H9 (cell line): ENCODE measurements around the gene SHISA9. TPM values are rescaled to one million over a fixed set of nuclear protein-coding genes. Genes with fewer than 3 reads are reported as not detected.

ENCODE experiments used
- DNase-seq: peaks from one replicate; pipeline ENCODE4 v3.0.0-alpha.2; 2017
- H2AFZ ChIP-seq: one replicate; pipeline ENCODE4 v1.6.1; 2013; ENCODE audit warnings: mild to moderate bottlenecking, low read length, control low read depth, moderate library complexity
- H2AK5ac ChIP-seq: 2 replicates; pipeline ENCODE4 v1.6.1; 2013; ENCODE audit warnings: low read length, control low read depth, mixed read lengths; ENCODE audit not compliant: insufficient read length
- H2BK120ac ChIP-seq: one replicate; pipeline ENCODE4 v1.6.1; 2013; ENCODE audit warnings: low read depth, mild to moderate bottlenecking, low read length, control low read depth, inconsistent platforms; ENCODE audit not compliant: poor library complexity, severe bottlenecking
- H2BK12ac ChIP-seq: 2 replicates; pipeline ENCODE4 v1.6.1; 2013; ENCODE audit warnings: low read length, control low read depth, mixed read lengths, low read depth; ENCODE audit not compliant: insufficient read length
- H2BK15ac ChIP-seq: 2 replicates; pipeline ENCODE4 v1.6.1; 2013; ENCODE audit warnings: low read depth, low read length, control low read depth
- H2BK20ac ChIP-seq: one replicate; pipeline ENCODE4 v1.6.1; 2013; ENCODE audit warnings: low read depth, mild to moderate bottlenecking, low read length, control low read depth, inconsistent platforms; ENCODE audit not compliant: poor library complexity, severe bottlenecking
- H2BK5ac ChIP-seq: 2 replicates; pipeline ENCODE4 v1.6.1; 2013; ENCODE audit warnings: low read length, control low read depth, mixed read lengths; ENCODE audit not compliant: insufficient read length
- H3K14ac ChIP-seq: 2 replicates; pipeline ENCODE4 v1.6.1; 2013; ENCODE audit warnings: low read length, control low read depth; ENCODE audit not compliant: insufficient read depth
- H3K18ac ChIP-seq: 2 replicates; pipeline ENCODE4 v1.6.1; 2013; ENCODE audit warnings: low read depth, mild to moderate bottlenecking, mixed read lengths, low read length, control low read depth; ENCODE audit not compliant: insufficient read length
- H3K23ac ChIP-seq: 2 replicates; pipeline ENCODE4 v1.6.1; 2013; ENCODE audit warnings: low read length, control low read depth, mixed read lengths, low read depth; ENCODE audit not compliant: insufficient read length
- H3K23me2 ChIP-seq: 2 replicates; pipeline ENCODE4 v1.6.1; 2013; ENCODE audit warnings: low read depth, mild to moderate bottlenecking, mixed read lengths, low read length, control low read depth; ENCODE audit not compliant: insufficient read length, poor library complexity, severe bottlenecking
- H3K27ac ChIP-seq: 2 replicates; pipeline ENCODE4 v1.5.1; 2013; ENCODE audit warnings: low read length, control low read depth, mixed read lengths, low read depth; ENCODE audit not compliant: insufficient read length
- H3K27me3 ChIP-seq: 2 replicates; pipeline ENCODE4 v1.6.1; 2013; ENCODE audit warnings: low read length, control low read depth, inconsistent platforms; ENCODE audit not compliant: insufficient read depth
- H3K4ac ChIP-seq: 2 replicates; pipeline ENCODE4 v1.6.1; 2013; ENCODE audit warnings: low read depth, mild to moderate bottlenecking, control low read depth, inconsistent platforms, low read length, moderate library complexity
- H3K4me1 ChIP-seq: 2 replicates; pipeline ENCODE4 v1.6.1; 2013; ENCODE audit warnings: low read length, control low read depth, inconsistent platforms; ENCODE audit not compliant: insufficient read depth
- H3K4me2 ChIP-seq: 2 replicates; pipeline ENCODE4 v1.6.1; 2013; ENCODE audit warnings: low read length, control low read depth, mixed read lengths; ENCODE audit not compliant: insufficient read length, insufficient read depth
- H3K56ac ChIP-seq: 2 replicates; pipeline ENCODE4 v1.6.1; 2013; ENCODE audit warnings: low read depth, mild to moderate bottlenecking, mixed read lengths, low read length, control low read depth; ENCODE audit not compliant: insufficient read length
- H3K79me1 ChIP-seq: 2 replicates; pipeline ENCODE4 v1.6.1; 2013; ENCODE audit warnings: low read depth, mild to moderate bottlenecking, moderate library complexity, low read length, control low read depth, inconsistent platforms; ENCODE audit not compliant: insufficient read depth, poor library complexity, severe bottlenecking
- H3K79me2 ChIP-seq: 2 replicates; pipeline ENCODE4 v1.6.1; 2013; ENCODE audit warnings: low read length, control low read depth, inconsistent platforms; ENCODE audit not compliant: insufficient read depth
- H3K9ac ChIP-seq: 2 replicates; pipeline ENCODE4 v1.6.1; 2013; ENCODE audit warnings: low read length, control low read depth, mixed read lengths; ENCODE audit not compliant: insufficient read length; ENCODE audit errors: extremely low read depth
- H3K9me3 ChIP-seq: one replicate; pipeline ENCODE4 v1.6.1; 2013; ENCODE audit warnings: low read depth, low read length, inconsistent platforms; ENCODE audit not compliant: control insufficient read depth
- H3T11ph ChIP-seq: one replicate; pipeline ENCODE4 v1.6.1; 2013; ENCODE audit warnings: mild to moderate bottlenecking, low read length, control low read depth, inconsistent platforms
- H4K20me1 ChIP-seq: one replicate; pipeline ENCODE4 v1.6.1; 2013; ENCODE audit not compliant: control insufficient read depth, insufficient read length, insufficient read depth
- H4K5ac ChIP-seq: 2 replicates; pipeline ENCODE4 v1.6.1; 2013; ENCODE audit warnings: low read depth, mild to moderate bottlenecking, mixed read lengths, low read length, control low read depth; ENCODE audit not compliant: insufficient read length
- H4K8ac ChIP-seq: replicated peaks from 2 replicates; pipeline ENCODE4 v1.6.1; 2013; ENCODE audit warnings: low read length, control low read depth, mixed read lengths, low read depth; ENCODE audit not compliant: insufficient read length
- H4K91ac ChIP-seq: 2 replicates; pipeline ENCODE4 v1.6.1; 2013; ENCODE audit warnings: low read depth, mild to moderate bottlenecking, moderate library complexity, mixed read lengths, low read length, control low read depth; ENCODE audit not compliant: insufficient read length
- H3K27ac Mint-ChIP-seq, 3 experiments: 2 replicates in 2 of 3; 3 replicates in 1 of 3; pipeline ENCODE4 v1.8.0; 2020 to 2021; ENCODE audit warnings: mixed read lengths in 3 of 3, mild to moderate bottlenecking in 1 of 3, moderate library complexity in 1 of 3
- H3K27me3 Mint-ChIP-seq: 2 replicates; pipeline ENCODE4 v1.8.0; 2021; ENCODE audit warnings: low read depth, mild to moderate bottlenecking, moderate library complexity, mixed read lengths
- H3K36me3 Mint-ChIP-seq, 3 experiments: 2 replicates in 2 of 3; 3 replicates in 1 of 3; pipeline ENCODE4 v1.8.0; 2020 to 2021; ENCODE audit warnings: low read depth in 3 of 3, mixed read lengths in 3 of 3; ENCODE audit not compliant: insufficient read depth in 1 of 3
- H3K4me1 Mint-ChIP-seq, 2 experiments: 2 replicates each; pipeline ENCODE4 v1.8.0; 2020; ENCODE audit warnings: mixed read lengths in 2 of 2
- H3K4me3 Mint-ChIP-seq, 2 experiments: 2 replicates in 1 of 2; 3 replicates in 1 of 2; pipeline ENCODE4 v1.8.0; 2020 to 2021; ENCODE audit warnings: mild to moderate bottlenecking in 2 of 2, mixed read lengths in 2 of 2, moderate library complexity in 1 of 2
- H3K9me3 Mint-ChIP-seq, 2 experiments: 2 replicates in 1 of 2; 3 replicates in 1 of 2; pipeline ENCODE4 v1.8.0; 2020; ENCODE audit warnings: mild to moderate bottlenecking in 2 of 2, mixed read lengths in 2 of 2, moderate library complexity in 1 of 2
- CTCF ChIP-seq: fragments of 200-600 bp; sonication (generic); conservative IDR thresholded peaks from 3 replicates; pipeline ENCODE4 v1.8.0; 2021; ENCODE audit warnings: antibody characterized with exemption, mild to moderate bottlenecking
- WGBS: extraction: QIAGEN DNeasy Blood & Tissue Kit; methylation state at CpG from one replicate; pipeline ENCODE4 v1.1.7; 2013; ENCODE audit warnings: missing lambda C conversion rate, low lambda C conversion rate, mixed read lengths; ENCODE audit not compliant: insufficient read length; ENCODE audit errors: extremely low coverage; 5-methylcytosine and 5-hydroxymethylcytosine counted together
- total RNA-seq: library from RNA; stranded (reverse); gene quantifications from 2 replicates; pipeline ENCODE4 v1.2.1, GENCODE V29; 2021

The SHISA9 gene
- total RNA-seq, 1 experiment from 2014 or later: 7.0 TPM

DNA sequence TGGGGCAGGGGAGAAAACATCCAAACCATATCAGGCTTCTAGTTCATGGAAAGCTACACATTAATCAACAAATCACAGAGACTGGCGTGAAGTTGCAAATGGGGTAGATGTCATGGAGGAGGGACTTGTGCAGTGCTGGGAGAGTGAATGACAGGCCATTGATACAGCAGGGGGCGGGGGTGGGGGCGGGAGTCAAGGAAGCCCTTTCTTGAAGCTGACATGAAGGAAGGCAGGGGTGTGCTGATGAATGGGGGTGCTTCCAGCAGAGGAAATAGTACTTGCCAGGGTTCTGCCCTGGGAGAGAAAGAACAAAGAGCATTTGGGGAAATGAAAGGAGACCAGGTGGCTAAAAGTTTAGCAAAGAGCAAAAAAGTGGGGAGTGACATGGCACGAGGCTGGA is 269.9 kb downstream of the SHISA9 start:
- Histone ChIP-seq H2BK15ac (no peak overlapping the region), H2BK12ac (no peak overlapping the region), H3K79me2 (no peaks in the 10 kb centered on the region; the same call in 1 of the 2 replicates), H3K56ac (no peak overlapping the region), H3K79me1 (no peaks in the 10 kb centered on the region), H2BK5ac (no peak overlapping the region), H3K4me1 (peaks cover 14% of the 10 kb centered on the region; the same call in 1 of the 2 replicates), H4K91ac (no peak overlapping the region), H3K4me2 (peak overlapping the region; percentile 6), H3T11ph (no peak overlapping the region), H3K27ac (no peak overlapping the region), H3K9me3 (no peaks in the 10 kb centered on the region), H3K4ac (no peak overlapping the region), H2BK120ac (no peak overlapping the region), H3K14ac (no peak overlapping the region), H4K5ac (no peak overlapping the region), H3K18ac (no peak overlapping the region), H2AK5ac (no peak overlapping the region), H3K27me3 (no peaks in the 10 kb centered on the region), H3K9ac (no peak overlapping the region), H3K23ac (no peak overlapping the region), H2BK20ac (no peak overlapping the region), H2AFZ (no peak overlapping the region), H4K8ac (no peak overlapping the region), H4K20me1 (no peaks in the 10 kb centered on the region), H3K23me2 (no peaks in the 10 kb centered on the region)
- Mint-ChIP-seq H3K4me1 (peaks cover 30 to 43% of the 10 kb centered on the region in 2 experiments), H3K4me3 (peak overlapping the region in 1 of 2 experiments; percentile 20; a peak in 2 of 5 replicates), H3K27me3 (no peaks in the 10 kb centered on the region), H3K36me3 (no peaks in the 10 kb centered on the region; a peak in 1 of 7 replicates), H3K27ac (peak overlapping the region; percentile 50 to 75 (median 73); a peak in 4 of 7 replicates), H3K9me3 (no peaks in the 10 kb centered on the region)
- DNase-seq: peak; percentile 52
- no peak for TF ChIP-seq CTCF
- WGBS: no CpG with 5 or more reads among the region's 4 CpGs
